ENCODE measurements around the gene WDPCP.
"Not testable (repeated sequence)": the region's sequence is repeated elsewhere in the genome, so short reads cannot be mapped to it uniquely, and the experiment has no call there.

The WDPCP gene

GRCh38 chr2:63242747-63243146 lies 345.5 kb downstream of the WDPCP start:
- DNase-seq (ENCODE audit: low read depth) = no peak

- no peak for DNase-seq (ENCODE audit: low read depth)
These were observed 362.2 kb downstream of the WDPCP start for GRCh38 chr2:63225964-63226686.

- no peak for DNase-seq (ENCODE audit: low read depth)
These were observed 369.3 kb downstream of the WDPCP start for GRCh38 chr2:63218800-63219526.

- no peak for DNase-seq (ENCODE audit: low read depth)
These were observed 393.0 kb downstream of the WDPCP start for GRCh38 chr2:63195310-63195709.

DNA sequence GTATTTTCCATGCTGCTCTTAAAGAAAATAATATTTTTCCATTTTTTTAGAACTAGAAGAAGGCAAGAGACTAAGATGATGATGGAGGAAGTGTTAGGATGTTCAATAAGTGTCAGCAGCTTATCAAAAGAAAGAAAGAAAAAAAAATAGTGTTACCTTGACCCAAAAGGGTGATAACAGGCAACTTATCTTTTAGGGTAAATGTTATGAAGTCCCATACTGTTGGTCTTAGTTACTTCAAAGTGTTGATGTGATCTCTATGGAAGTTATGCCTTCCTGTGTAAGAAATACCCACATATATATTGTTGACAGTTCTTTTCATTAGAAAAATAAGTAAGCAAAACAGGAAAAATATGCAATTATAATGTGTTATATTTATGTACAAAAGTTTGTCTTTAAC lies 394.1 kb downstream of the WDPCP start:
- no peak for DNase-seq (ENCODE audit: low read depth)

DNA sequence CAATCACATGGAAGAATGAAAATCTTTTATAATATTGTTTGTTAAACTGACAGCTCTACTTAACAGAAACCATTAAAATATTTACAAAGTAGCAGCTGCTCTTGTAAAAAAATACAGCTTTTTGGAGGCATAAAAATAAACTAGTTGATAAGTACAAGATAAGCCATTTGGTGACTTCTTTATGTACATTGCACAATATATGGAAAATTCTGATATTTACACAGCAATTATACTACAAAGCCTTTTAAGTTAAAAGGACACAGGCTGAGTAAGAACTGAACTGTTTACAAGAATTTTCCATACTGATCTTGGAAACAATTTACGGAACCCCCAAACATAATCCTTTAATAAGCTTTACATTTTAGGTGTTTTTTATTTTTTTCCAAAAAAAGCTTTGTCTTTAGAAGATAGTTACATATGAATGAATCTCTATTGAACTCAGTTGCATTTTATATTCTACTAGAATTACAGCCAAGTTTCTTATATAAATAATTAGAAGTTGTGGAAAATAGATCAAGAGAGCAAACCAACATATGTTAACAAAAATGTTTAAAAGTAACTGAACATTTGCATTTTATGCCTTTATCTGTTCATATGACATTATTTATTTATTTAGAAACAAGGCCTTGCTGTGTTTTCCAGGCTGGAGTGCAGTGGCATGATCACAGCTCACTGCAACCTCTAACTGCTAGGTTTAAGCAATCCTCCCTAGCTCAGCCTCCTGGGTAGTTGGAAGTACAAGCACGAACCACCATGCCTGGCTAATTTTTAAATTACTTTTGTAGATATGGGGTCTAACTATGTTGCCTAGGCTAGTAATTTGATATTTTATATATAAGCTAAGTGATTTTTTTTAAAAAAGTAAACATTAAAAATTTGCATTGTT lies 395.1 kb downstream of the WDPCP start:
- DNase-seq (ENCODE audit: low read depth) = no peak

DNA sequence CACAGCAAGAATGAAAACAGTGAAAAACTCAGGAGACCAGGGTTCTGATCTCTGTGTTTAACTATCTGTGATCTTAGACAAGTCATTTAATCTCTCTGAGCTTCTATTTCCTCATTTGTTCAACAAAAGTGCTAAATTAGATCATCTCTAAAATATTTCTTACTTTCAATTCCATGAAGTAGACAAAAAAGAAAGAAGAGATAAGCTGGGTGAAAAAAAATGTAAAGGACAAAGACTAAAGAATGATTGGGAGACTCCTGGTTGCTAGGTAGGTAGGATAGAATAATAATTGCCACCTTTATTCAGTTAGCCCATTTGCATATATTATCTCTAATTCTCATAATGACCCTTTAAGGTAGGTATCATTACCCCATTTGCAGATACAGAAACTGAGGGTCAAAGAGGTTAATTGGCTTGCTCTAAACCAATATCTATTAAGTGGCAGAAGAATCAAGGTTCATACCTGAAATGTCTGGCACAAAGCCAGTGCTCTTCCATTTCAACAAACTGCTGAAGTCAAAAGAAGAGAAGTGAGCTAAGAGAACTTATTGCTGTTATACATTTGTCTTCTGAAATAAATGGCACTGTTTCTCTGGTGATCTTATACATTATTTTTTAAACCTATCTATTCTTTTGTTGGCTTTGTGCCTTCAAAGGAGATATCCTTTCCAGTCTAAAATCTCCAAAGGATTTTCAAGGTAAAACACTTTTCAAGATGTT lies 395.9 kb downstream of the WDPCP start:
- DNase-seq (ENCODE audit: low read depth) = no peak

- peak; percentile 7 for DNase-seq (ENCODE audit: low read depth)
These were observed 399.3 kb downstream of the WDPCP start for GRCh38 chr2:63189026-63189425.

DNA sequence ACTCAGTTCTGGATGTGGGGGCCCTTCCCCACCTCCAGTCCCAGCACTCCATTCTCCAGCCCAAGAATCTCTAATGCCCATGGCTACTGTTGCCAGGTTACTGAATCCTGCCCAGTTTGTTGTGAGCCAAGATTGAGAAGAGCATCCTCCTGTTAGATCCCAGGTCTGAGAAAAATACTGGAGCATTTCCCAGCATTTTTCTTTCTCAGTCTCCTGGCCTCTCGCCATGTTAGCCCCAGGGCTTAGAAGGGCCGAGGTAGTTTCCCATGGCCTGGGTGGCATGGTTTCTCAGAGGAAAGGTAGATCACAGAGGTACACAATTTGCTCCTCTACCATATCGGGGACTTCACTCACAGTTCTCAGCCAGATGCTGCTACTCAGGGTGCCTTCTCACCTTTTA lies 401.9 kb downstream of the WDPCP start:
- DNase-seq (ENCODE audit: low read depth) = no peak

- no peak for DNase-seq (ENCODE audit: low read depth)
These were observed 425.0 kb downstream of the WDPCP start for GRCh38 chr2:63163161-63163820.

- no peak for DNase-seq (ENCODE audit: low read depth)
These were observed 429.0 kb downstream of the WDPCP start for GRCh38 chr2:63159262-63159661.

GRCh38 chr2:63136683-63137082 lies 451.6 kb downstream of the WDPCP start:
- not testable (repeated sequence) for DNase-seq (ENCODE audit: low read depth)

GRCh38 chr2:63132020-63132419 lies 456.3 kb downstream of the WDPCP start:
- no peak for DNase-seq (ENCODE audit: low read depth)

- no peak for DNase-seq (ENCODE audit: low read depth)
These were observed 457.1 kb downstream of the WDPCP start for GRCh38 chr2:63131196-63131595.

DNA sequence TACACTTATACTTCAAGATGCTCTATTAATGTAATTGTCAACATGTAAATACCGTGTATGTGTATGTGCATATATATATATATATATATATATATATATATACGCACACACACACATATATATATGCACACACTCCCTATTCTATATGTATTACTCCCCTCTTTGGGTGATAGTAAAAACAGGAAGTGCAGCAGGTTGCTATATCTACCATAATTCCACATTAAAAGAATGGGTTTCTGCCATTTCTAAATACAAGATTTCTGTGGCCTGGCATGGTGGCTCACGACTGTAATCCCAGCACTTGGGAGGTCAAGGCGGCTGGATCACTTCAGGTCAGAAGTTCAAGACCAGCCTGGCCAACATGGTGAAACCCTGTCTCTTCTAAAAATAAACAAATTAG lies 460.7 kb downstream of the WDPCP start:
- DNase-seq (ENCODE audit: low read depth) = no peak

GRCh38 chr2:63124850-63125249 lies 463.4 kb downstream of the WDPCP start:
- DNase-seq (ENCODE audit: low read depth) = no peak

DNA sequence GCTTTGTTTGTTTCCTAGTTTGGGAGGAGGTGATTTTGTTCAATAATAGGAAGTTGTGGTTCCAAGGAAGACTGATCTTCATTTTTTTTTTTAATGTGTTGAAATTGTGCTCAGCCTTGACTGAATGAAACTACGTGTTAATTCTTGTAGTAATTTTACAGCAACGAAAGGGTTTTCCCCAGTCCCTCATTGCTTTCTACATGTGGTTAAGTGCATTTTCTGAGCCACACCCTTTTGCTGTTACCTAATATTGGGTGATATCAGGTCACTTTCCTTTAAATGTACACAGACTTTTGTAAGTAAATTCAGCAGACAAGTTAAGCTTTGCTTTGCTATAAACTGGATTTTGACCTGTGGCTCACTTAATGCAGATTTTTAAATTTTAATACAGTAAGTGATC lies 464.1 kb downstream of the WDPCP start:
- DNase-seq (ENCODE audit: low read depth) = no peak

DNA sequence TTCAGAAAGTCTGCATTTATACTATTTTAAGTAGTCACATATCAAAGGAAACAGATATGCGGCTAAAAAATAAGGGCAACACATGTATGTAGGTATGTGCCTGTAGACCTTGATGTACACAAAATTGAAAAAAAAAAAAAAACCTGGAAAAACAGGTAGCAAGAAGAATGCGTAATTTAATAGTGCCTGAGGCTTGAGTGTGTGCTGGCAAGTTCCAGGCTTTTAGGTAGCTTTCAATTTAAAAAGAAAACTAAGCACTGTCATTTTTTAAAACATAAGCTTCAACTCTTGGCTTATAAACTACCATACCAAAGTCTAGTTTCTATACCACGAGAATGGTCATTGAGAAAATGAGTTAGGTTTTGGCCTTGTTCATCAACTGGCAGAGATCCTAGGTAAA lies 465.4 kb downstream of the WDPCP start:
- no peak for DNase-seq (ENCODE audit: low read depth)

- no peak for DNase-seq (ENCODE audit: low read depth)
These were observed 467.0 kb downstream of the WDPCP start for GRCh38 chr2:63121055-63121834.

- DNase-seq (ENCODE audit: low read depth) = no peak
These were observed 469.5 kb downstream of the WDPCP start for GRCh38 chr2:63118821-63119220.

DNA sequence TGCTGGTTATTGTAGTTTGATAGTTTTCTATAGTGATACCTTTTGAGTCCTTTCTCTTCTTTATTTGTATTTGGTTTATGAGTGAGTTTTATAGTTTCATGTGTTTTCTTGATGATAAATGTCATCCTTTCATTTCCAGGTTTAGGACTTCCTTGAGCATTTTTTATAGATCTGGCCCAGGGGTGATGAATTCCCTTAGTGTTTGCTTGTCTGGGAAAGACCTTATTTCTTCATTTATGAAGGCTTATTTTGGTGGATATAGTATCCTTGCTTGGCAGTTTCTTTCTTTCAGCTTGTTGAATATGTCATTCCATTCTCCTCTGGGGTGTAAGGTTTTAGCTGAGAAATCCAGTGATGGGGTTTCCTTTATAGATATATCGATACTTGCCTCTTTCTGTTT lies 483.8 kb downstream of the WDPCP start:
- DNase-seq (ENCODE audit: low read depth) = no peak
